ENCODE data around the gene WWP2.

WWP2 gene

DNA sequence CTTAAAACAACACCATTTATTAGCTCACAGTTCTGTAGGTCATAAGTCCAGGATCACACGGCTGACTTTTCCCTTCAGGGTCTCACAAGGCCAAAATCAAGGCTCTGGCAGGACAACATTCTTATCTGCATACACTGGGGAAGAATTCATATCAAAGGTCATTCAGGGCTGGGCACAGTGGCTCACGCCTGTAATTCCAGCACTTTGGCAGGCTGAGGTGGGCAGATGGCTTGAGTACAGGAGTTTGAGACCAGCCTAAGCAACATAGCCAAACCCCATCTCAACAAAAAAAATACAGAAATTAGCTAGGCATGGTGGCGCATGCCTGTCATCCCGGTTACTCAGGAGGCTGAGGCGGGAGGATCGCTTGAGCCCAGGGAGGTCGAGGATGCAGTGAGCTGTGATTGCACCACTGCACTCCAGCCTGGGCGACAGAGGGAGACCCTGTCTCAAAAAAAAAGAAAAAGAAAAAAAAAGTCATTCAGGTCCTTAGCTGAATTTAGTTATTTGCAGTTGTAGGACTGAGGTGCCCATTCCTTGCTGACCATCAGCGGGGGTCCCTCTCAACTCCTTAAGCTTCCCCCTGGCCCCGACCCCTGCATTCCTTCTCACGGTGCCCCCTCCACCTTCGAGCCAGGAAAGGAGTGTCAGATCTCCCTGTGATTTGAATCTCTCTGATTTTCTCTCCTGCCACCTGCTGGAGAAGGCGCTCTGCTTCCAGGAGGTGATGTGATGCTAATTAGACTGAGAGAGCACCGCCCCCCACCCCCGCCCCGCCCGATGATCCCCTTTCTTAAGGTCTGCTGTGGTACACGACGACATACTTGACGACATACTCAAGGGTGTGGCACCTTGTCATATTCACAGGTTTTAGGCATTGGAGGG lies 97.2 kb downstream of the WWP2 start:
- DNase-seq (ENCODE audit: low read depth), result no peak

DNA sequence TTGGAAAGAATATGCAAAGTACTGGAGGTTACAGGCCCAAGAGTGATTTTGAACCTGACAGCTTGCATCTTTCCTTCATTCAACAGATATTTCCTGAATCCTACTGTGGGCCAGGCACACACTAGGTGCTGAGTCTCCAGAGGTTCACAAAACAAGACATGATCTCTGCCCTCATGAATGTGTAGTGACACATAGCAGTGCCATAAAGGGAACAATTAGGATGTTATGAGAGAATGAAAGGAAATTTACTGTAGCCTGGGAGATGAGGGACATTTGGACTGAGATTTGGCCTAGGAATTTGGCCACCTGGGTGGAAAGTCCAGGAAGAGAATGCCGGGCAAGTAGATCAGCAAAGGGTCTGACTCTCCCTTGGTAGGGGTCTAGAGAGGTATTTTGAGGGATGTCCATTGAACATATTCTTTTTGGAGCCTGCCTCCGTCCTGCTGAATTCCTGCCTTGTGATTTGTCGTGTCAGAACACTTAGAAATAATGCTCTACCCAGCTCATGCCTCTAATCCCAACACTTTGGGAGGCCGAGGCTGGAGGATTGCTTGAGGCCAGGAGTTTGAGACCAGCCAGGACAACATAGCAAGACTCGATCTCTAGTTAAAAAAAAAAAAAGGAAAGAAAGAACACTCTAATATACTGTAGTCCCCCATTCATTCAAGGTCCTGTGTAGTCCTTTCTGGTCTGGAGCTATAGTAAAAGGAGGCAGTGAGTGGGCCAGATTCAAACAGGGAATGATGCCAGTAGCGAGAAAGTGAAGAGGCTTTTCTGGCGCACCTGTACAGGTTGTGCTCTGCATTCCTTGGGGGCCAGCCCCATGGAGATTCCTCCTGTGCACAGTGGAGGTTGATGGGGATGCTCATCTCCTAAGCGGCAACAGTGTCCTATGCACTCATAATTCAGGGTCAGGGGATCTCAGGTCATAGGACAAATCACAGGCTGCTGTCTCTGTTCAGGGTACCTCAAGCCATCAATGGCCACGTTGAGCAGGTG lies 98.4 kb downstream of the WWP2 start:
- DNase-seq (ENCODE audit: low read depth), result no peak

DNA sequence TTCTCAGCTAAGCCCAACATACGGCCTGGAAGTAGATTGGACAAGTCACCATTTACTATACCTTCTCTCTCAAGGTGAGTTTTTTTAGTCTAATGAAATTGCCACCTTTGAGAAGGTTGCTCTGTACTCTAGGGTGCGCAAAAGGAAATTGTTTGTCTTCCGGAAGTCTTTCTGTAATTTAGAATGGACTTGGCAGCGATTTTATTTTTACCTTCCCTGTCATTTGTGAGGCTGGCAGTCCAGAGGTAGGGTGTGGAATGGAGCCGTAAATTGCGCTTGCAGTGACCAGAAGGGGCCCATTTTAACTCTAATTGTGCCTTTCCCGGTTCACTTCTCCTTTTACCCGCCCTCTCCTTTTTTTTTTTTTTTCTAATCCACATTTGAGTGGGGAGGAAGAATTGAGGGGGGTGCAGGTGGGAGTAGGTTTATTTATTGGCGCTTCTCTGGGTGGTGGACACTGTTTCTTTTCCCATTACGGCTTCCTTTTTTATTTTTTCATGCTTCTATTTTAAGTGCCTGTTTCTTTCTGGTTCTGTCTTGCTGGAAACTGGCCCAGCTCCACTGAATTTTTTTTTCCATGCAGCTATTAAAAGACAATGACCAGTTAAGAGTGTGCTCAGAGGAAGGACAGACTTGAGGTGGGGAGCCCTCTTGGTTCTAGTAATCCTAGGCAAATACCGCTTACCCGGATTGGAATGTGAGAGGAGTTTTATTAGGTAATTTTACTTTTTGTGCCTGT lies 99.3 kb downstream of the WWP2 start:
- no peak for DNase-seq (ENCODE audit: low read depth)

DNA sequence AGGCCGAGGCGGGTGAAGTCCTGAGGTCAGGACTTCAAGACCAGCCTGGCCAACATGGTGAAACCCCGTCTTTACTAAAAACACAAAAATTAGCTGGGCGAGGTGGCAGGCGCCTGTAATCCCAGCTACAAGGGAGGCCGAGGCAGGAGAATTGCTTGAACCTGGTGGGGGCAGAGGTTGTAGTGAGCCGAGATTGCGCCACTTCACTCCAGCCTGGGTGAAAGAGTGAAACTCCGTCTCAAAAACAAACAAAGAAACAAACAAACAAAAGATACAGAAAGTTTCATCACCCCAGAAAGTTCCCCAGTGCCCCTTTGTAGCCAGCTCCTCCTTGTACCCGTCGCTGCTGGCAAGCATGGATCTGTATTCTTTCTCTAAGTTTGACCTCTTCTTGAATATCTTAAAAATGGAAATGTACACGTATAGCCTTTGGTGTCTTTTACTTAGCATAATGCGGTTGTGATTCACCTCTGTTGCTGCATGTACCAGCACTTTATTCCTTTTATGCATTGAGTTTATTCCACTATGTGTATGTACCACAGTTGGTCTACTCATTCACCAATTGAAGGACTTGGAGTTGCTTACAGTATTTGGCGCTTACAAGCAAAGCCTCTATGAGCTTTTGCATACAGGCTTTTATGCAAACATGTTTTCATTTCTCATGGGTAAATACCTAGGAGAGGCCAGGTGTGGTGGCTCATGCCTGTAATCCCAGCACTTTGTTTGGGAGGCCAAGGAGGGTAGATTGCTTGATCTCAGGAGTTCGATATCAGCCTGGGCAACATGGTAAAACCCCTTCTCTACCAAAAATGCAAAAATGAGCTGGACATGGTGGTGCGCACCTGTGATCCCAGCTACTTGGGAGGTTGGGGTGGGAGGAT lies 101.5 kb downstream of the WWP2 start:
- DNase-seq (ENCODE audit: low read depth), result no peak

DNA sequence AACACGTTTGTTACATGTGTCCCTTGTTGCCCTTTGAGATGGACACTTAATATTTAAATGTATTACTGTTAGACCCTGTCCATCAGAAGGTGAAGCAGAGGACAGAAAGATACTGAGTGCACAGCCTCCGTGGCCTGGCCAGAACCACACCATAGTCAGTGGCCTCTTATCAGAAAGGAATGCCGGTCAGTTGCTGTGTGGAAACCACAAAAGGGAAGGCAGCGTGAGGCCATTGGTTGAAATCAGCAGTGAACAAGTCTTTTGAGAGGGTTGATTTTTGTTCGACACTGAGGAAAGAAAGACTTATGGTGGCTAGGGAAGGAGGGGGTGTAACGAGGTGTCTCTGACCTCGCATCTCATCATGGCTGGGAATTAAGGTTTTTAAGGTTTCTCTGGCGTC lies 103.6 kb downstream of the WWP2 start:
- no peak for DNase-seq (ENCODE audit: low read depth)

DNA sequence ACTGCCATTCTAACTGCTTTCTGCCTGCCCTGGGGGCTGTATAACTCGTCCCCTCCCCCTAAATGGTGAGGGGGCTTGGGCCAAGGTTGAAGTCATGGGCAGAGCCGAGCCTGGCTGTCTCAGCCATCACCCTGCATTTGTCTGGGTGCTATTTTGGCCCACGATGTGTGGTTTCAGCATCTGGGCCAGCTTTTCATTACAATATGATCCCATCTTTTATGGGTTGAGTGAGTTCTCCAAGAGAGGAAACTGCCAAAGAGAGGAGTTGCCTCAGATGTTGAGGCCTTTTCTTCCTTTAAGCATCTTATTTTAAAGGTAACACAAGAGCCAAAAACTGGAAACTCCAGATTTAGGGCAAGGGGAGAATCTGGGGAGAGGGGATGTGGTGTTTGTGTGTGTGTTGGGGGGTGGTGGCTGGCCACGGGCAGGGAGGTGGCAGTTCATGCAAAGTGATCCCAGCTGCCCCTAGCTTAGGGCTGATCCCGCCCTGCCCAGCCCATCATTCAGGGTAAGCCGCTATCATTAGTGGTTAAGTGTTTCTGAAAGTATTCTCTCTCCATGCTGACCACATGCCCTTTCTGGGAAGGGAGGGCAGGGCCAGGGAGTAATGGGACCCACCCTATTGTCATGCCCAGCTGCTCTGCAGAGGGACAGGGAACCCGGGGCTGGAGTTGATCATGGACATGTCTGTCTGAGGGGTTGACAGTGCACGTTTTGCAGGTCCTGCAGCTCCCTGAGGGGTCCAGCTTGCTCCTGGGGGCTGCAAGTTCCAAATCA lies 105.8 kb downstream of the WWP2 start:
- no peak for DNase-seq (ENCODE audit: low read depth)

DNA sequence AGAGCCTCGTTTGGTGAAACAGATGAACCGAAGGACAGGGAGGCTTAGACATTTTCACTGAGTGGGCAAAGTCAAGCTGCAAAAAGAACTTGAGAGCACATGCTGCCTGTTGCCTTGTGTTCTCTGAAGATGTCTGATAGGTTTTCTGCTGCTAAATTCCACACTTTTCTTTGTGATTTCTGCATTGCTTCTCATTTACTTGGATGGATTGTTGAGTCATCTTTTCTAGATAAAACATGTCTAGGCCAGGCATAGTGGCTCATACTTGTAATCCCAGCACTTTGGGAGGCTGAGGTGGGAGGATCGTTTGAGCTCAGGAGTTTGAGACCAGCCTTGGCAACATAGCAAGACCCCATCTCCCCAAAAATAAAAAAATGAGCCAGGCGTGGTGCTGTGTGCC lies 108.6 kb downstream of the WWP2 start:
- no peak for DNase-seq (ENCODE audit: low read depth)

DNA sequence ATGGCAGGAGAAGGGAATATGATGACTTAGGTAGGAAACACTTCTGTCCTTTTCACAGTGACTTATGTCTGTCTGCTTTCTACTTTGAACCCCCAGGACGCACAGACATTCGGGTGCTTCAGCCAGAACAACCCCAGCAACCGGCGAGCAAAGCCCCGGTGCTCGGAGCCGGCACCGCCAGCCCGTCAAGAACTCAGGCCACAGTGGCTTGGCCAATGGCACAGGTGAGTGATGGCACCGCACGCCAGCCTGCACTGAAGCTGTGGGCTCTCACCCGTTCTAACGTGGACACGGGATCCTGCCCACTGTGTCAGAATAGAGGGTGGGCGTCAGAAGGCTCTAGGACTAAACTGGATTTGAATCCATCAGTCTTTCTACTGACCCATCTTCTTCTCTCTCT lies 109.6 kb downstream of the WWP2 start:
- no peak for DNase-seq (ENCODE audit: low read depth)

DNA sequence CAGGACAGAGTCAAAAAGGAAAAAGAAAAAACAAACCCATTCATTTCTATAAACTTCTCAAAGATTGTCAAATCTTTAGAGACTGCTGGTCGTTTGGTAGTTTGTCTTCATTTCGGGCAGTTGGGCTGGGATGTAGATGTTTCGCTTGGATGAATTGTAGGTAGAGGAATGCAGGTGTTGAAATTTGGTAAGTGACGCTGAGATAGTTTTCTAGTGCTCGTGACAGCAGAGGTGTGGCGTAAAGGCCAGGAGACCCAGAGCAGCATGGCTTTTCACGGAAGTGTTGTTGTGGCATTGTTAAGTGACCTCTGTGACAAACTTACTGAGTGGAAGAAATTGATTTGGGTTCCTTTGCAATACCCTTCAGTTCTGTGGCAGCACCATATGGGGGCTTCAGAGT lies 110.8 kb downstream of the WWP2 start:
- DNase-seq (ENCODE audit: low read depth), result no peak

DNA sequence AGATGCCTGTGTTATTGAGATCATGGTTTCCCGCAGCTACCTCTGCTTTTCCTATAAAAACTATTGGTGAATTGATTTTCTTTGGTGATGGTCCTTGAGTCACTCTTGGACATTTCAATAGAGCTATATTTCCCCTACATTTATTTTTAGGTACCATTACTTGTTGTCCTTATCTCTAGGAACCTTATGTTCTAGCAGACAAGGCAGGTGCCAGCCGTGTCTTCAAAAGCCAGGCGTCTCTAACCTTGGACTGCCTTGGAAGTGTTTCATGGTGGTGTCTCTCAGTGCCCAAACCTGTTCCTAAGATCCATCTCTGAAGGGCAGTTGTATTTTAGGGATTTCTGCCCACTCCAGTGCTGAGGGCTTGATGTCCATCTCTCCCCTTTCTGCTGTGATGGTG lies 111.7 kb downstream of the WWP2 start:
- DNase-seq (ENCODE audit: low read depth), result no peak

DNA sequence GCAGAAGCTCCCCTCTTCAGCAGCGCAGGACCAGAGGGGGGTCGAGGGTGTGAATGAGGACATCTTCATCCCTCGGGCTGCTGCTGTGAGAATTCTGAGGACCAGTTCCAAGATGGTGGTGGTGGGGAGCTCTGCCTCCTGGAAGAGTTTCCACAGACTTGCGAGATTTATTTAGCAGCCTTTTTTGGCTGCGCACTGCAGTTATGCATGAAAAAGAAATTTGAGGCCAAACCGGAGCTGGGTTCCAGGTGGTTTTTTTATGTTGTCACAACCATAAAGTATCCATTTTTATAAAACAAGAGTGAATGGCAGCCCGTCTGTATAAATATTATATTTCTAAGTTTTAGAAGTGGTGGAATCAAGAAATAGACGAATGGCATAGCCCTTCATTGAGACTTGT lies 112.1 kb downstream of the WWP2 start:
- no peak for DNase-seq (ENCODE audit: low read depth)

DNA sequence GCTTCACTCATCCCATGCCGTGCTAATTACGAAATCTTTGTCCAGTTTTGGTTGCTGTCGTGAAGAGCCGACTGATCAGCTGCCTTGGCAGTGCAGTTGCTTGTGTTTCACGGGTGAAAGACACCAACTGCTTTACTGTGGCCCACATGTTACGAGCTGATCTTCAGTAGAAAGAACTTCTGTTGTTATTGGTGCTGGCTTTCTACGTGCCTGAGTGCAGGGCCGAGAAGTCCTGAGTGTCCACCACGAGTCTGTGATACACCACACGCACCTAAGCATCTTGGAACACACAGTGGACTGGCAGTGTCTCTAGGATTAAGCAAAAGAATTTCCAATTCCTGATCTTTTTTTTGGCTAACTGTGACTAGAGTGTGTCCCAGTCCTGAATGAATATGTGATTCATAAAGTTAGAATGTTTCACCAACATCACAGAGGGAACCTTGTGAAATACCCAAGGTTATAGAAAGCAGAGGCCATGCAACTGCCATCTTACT lies 118.6 kb downstream of the WWP2 start:
- DNase-seq (ENCODE audit: low read depth), result no peak

DNA sequence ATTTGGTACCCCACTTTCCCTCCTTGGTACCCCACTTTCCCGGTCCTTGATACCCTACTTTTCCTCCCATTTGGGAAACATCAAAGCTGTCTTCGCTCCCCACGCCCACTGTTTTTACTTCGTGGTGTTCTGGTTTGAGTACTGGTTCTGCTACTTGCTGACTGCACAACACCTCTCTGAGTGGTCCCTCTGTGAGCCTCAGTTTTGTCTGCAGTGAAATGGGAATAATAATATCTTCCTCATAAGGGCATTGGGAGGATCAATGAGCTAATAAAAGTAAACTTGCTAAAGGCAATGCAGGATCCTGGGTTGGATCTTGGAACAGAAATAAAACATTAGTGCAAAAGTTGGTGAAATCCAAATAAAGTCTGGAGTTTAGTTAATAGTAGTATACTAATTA lies 119.0 kb downstream of the WWP2 start:
- no peak for DNase-seq (ENCODE audit: low read depth)

DNA sequence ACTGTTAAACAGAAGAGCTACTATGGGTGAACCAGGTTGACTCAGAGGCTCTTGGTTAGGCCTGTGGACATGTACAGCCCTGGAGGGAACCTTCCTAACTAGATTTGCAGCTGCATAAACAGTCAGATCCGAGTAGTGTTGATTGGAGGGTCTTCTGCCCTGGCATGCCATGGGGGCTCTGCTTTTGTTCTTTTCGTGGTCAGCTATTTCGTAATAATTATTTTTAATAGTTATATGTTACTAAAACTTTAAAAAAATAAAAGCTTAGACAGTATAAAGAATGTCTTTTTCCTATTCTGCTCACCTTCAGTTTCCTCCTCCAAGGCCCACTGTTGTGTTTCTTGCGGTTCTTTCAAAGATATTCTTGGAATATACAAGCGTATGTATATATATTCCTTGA lies 121.6 kb downstream of the WWP2 start:
- no peak for DNase-seq (ENCODE audit: low read depth)

DNA sequence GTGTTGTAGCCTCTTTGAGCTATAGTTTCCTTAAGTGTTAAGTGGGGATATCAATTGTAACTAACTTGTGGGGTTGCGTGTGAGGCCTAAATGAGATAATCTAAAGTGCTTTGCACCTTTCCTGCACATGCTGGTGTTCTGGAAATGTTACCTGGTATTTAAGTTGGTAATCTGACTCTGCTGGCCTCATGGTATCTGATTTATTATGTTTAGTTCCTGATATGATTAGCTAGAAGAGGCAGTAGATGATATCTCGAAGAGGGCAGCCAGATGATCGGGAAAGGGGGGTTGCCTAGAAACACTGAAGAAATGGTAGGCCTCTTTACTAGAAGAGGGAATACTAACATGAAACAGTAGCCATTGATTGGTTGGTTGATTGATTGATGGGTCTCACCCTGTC lies 123.6 kb downstream of the WWP2 start:
- DNase-seq (ENCODE audit: low read depth), result no peak

DNA sequence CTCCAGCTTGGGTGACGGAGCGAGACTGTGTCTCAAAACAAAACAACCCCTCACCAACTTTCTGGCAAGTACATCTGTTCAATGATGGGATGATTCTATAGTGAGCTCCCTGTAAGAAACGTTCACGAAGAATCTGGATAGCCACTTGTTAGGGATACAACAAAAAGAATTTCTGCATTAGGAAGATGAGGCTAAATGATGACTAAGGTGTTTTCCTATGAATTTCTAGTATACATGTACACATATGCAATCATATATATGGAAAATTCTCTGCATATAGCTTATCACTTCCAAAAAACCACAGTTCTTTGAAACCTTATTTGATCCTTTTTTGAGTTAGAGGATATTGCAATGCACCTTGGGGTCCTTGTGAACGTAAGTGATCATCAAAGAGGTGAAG lies 124.6 kb downstream of the WWP2 start:
- DNase-seq (ENCODE audit: low read depth), result no peak

DNA sequence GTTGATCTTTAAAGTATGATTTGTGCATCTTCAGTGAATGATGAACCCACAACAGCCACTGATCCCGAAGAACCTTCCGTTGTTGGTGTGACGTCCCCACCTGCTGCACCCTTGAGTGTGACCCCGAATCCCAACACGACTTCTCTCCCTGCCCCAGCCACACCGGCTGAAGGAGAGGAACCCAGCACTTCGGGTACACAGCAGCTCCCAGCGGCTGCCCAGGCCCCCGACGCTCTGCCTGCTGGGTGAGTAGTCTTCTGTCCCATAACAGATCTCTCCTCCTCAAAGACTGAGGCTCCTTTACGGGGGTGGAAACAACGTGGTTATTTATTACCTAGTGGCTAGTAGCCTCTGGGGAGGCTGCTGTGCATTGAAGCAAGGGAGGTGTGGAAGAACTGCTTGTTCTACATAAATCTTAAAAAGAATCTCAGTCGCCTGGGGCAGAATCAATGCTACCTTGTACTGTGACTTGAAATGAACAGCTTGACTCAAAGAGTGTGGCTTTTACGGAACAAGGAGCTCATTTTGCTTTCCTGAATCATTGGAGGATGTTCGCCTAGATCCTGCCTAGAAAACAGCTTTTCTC lies 126.0 kb downstream of the WWP2 start:
- DNase-seq (ENCODE audit: low read depth), result no peak

DNA sequence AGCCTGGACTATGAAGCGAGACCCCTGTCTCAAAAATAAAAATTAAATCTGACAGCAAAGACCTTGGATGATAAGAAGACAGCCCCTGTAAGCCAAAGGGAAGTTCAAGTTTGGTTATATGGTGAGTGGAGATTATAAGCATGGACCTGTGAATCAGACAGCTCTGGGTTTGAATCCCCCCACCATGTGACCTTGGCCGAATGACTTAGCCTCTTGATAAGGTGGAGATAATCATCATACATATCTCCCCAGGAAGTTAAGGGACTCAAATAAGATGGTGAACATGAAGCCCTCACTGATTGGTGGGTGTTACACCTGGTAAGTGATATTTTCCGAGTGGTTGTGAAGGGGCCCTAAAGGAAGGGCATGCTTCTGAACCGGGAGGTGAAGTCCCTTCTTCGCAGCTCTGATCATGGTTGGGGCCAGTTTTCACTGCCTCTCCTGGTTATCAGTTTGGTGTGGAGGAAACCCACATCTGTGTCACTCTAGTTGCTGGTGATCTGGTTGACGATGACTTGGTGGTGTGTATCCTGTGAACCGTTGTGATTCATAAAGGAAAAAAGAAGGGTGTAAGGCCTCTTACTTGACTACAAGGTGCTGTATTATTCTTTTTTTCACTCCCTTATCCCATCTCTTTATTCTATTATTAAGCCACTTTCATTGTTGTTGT lies 127.3 kb downstream of the WWP2 start:
- no peak for DNase-seq (ENCODE audit: low read depth)

DNA sequence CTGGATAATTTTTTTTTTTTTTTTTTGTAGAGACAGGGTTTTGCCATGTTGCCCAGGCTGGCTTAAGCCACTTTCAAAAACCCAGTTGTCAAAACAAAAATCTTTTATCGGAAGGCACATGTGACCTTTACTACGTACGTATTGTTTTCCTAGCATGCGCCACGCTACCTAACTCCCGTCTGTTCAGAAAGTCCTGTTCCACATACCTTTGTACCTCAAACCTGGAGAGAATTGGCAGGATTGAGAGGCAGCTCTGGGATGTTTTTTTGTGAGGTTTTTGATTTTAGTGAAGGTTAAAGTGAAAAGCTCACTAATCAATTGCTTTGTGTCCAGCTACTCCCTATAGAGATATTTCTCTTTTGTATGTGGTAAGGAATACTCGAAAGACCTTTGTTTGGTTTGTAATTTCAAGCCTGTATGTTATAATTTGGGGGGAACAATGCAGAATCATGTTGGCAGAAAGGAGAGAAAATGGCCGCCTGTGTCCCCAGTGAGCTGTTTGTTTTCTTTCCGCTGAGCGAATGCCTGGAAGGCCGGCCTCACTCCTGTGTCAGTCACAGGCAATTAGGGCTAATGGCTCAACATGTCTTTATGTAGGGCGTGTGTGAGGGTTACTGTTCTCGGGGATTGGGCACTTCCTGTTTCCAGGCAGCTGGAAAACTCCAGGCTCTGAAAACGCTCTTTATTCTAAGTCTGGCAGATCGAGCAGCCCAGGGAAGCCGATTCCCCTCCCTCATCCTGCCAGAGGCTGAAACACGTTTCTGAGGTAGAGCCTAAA lies 128.2 kb downstream of the WWP2 start:
- DNase-seq (ENCODE audit: low read depth), result no peak

Data from stimulated activated CD4-positive, alpha-beta T cell treated with anti-CD3 and anti-CD28 coated beads, Interleukin-2, amount 100 ng/mL, for 4 hours (primary cell).